WI38 (cell line): ENCODE data around the gene NT5E.
"Not testable (repeated sequence)": the region's sequence is repeated elsewhere in the genome, so short reads cannot be mapped to it uniquely, and the experiment has no call there.

ENCODE experiments used
- H3K4me3 ChIP-seq: 2 replicates; pipeline ENCODE4 v1.5.1; 2011; ENCODE audit warnings: low read depth, mild to moderate bottlenecking, control low read depth, low read length
- TF ChIP-seq, protein P1 (sequence below): IDR thresholded peaks from 2 replicates; pipeline ENCODE4 v1.5.1; 2012; ENCODE audit warnings: low read depth, mild to moderate bottlenecking, control low read depth, low read length

Gene NT5E

DNA sequence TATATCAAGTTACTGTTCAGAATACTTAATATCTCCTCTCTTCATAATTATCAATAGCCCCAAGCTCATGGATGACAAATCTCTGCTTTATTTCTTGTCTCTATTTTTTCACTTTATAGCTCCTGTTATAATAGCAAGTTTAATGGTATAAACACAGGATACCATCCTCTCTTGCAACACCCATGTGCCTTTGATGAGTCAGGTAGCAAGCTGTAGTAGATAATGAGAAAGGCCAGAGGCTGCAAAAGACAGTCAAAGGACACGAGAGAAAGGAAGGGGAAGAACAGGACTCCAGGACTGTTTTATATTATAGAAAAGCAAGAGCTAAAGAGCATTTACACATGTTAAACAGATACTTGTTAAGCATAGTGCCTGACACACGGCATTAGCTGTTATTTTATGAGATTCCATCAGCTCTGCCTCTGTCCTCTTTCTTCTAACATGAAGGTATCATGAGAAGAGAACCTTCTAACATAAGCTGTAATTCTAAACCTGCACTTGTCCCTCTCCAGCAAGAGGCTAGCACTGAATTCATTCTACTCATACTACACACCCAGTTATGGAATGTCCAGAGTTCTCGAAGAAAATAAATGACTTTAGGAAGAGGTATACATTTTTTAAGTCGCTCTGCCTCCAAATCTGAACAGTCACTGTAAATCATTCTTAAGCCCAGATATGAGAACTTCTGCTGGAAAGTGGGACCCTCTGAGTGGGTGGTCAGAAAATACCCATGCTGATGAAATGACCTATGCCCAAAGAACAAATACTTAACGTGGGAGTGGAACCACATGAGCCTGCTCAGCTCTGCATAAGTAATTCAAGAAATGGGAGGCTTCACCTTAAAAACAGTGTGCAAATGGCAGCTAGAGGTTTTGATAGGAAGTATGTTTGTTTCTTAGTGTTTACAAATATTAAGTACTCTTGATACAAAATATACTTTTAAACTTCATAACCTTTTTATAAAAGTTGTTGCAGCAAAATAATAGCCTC, 45.0 kb downstream of the NT5E start:
- no peak overlapping the region for H3K4me3 ChIP-seq
- TF ChIP-seq, protein P1, sequence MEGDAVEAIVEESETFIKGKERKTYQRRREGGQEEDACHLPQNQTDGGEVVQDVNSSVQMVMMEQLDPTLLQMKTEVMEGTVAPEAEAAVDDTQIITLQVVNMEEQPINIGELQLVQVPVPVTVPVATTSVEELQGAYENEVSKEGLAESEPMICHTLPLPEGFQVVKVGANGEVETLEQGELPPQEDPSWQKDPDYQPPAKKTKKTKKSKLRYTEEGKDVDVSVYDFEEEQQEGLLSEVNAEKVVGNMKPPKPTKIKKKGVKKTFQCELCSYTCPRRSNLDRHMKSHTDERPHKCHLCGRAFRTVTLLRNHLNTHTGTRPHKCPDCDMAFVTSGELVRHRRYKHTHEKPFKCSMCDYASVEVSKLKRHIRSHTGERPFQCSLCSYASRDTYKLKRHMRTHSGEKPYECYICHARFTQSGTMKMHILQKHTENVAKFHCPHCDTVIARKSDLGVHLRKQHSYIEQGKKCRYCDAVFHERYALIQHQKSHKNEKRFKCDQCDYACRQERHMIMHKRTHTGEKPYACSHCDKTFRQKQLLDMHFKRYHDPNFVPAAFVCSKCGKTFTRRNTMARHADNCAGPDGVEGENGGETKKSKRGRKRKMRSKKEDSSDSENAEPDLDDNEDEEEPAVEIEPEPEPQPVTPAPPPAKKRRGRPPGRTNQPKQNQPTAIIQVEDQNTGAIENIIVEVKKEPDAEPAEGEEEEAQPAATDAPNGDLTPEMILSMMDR = no peak

DNA sequence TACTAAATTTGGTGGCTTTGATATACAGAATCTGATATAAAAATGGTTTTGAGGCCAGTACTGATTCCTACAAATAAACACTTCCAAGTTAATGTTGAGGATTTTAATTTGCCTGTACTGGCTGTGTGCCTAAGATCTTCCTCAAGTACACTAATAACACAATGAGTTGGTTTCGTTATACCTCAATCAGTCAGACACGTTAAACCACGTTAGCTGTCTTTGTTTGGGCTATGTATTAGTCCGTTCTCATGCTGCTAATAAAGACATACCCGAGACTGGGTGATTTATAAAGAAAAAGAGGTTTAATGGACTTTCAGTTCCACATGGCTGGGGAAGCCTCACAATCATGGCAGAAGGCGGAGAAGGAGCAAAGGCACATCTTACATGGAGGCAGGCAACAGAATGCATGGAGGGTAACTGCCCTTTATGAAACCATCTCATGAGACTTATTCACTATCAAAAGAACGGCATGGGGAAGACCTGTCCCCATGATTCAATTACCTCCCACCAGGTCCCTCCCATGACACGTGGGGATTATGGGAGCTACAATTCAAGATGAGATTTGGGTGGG, 46.2 kb downstream of the NT5E start:
- no peak overlapping the region for H3K4me3 ChIP-seq
- TF ChIP-seq, protein P1 = no peak

DNA sequence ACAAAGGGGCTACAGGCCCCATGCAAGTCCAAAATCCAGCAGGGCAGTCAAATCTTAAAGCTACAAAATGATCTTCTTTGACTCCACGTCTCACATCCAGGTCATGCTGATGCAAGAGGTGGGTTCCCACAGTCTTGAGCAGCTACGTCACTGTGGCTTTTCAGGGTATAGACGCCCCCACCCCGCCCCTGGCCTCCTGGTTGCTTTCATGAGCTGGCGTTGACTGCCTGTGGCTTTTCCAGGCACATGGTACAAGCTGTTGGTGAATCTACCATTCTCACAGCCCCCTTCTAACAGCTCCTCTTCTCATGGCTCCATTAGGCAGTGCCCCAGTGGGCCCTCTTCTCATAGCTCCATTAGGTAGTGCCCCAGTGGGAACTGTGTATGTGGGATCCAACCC, 47.0 kb downstream of the NT5E start:
- no peak overlapping the region for H3K4me3 ChIP-seq
- TF ChIP-seq, protein P1 = no peak

DNA sequence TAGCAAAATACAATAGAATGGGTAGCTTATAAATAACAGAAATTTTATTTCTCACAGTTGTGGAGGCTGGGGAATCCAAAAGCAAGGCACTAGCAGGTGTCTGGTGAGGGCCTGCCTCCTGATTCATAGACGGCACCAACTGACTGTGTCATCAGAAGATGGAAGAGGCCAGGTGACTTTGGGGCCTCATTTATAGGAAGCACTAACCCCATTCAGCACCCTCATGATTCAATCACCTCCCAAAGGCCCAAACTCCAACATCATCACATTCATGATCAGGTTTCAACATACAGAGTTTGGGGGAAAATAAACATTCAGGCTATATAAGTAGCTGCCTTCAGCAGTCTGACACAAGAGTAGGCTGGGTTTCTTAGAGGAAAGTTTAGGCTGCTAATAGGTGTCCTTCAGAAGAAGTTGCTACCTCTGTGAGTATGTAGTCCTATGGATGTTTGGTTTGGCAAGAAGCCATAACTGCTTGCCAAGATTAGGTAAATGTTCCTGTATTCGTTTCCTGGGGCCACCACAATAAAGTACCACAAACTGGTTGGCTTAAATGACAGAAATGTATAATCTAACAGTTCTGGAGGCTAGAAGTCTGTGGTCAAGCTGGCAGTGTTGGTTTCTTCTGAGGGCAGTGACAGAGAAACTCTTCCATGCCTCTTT, 48.8 kb downstream of the NT5E start:
- TF ChIP-seq, protein P1 = no peak
- no peak overlapping the region for H3K4me3 ChIP-seq

DNA sequence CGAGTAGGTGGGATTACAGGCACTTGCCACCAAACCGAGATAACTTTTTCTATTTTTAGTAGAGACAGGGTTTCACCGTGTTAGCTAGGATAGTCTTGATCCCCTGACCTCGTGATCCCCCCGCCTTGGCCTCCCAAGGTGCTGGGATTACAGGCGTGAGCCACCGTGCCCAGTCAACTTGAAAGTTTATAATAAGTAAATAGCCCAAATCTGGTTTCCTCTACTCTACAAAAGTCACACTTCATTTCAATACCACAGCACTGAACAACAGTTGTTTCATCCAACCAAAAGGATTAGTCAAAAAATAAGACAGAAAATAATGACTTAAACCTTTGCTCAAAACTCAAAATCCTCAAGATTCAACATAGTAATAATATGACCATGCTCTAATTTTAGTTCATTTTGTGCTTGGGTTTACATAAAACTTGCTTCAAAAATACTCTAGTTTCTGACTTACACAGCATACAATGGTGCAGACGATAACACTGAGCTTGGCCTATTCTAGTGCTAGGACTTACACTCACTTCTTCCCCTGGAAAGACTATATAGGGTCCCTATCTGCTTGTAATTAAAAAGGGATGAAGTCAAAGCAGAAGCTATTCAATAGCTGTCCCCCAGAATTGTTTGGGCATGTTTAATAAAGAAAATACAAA, 56.7 kb downstream of the NT5E start:
- H3K4me3 ChIP-seq = no peak overlapping the region
- TF ChIP-seq, protein P1 = no peak

DNA sequence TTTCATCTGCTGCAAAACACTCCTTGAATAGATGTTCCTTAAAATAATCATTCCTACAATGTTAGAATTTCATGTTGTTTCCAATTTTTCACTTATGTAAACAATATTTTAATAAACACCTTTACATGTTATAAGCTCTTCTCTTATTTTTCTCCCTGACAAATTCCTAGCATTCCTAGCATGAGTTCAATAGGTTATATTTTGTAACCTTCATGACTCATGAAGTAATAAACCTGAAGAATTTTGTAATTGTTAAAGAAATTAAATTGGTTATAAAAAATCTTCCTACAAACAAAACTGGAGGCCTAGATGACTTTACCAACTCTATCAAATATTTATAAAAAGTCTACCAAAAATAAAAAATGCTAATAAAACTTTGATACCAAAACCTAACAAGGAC, 66.3 kb downstream of the NT5E start:
- no peak overlapping the region for H3K4me3 ChIP-seq
- TF ChIP-seq, protein P1 = no peak

DNA sequence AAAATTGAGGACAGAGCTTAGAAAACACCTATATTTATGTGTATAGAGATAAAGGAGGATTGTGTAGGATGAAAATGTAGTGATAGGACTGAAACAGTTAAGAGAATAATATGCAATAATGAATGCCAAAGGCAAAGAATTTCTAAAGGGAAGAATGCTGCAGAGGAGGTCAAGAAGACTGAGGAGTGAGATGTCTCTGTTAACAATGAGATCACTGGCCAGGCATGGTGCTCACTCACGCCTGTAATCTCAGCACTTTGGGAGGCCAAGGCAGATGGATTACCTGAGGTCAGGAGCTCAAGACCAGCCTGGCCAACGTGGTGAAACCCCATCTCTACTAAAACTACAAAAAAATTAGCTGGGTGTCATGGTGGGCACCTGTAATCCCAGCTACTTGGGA, 74.4 kb downstream of the NT5E start:
- H3K4me3 ChIP-seq = not testable (repeated sequence)
